ACHN (cell line): ENCODE data around the gene NBPF15.
"Not testable (repeated sequence)": the region's sequence is repeated elsewhere in the genome, so short reads cannot be mapped to it uniquely, and the experiment has no call there.

ENCODE experiments used
- DNase-seq: peaks from one replicate; pipeline ENCODE4 v3.0.0-alpha.2; 2015
- in situ Hi-C: cut with HindIII; loops from 2 replicates; pipeline ENCODE4 v1.10.0; 2017; ENCODE audit warnings: low sequenced_read_pairs, low pct_ligation_motif_present, low pct_unique_long_range_greater_than_20kb

The NBPF15 gene

DNA sequence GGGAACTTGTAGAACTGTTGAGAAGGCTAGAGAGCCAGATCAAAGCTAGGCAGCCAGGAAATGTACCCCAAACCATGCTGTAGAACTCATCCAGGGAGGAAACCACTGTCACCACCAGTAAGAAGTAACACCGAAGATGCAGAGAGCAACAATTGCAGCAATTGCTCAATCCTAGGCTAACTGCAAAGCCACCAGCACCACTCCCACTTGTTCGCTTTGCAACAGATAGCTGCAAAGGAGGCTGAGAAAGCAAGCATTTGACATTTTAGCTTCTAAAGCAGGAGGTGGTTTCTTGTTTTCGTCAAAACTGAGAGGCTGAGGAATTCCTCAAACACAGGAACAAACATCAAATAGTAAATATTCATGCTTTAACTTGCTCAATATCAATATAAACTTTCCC is 89.8 kb downstream of the NBPF15 start:
- DNase-seq, in situ Hi-C loops: not testable (repeated sequence)
